ENCODE data around the gene FBXO11.

FBXO11 gene

DNA sequence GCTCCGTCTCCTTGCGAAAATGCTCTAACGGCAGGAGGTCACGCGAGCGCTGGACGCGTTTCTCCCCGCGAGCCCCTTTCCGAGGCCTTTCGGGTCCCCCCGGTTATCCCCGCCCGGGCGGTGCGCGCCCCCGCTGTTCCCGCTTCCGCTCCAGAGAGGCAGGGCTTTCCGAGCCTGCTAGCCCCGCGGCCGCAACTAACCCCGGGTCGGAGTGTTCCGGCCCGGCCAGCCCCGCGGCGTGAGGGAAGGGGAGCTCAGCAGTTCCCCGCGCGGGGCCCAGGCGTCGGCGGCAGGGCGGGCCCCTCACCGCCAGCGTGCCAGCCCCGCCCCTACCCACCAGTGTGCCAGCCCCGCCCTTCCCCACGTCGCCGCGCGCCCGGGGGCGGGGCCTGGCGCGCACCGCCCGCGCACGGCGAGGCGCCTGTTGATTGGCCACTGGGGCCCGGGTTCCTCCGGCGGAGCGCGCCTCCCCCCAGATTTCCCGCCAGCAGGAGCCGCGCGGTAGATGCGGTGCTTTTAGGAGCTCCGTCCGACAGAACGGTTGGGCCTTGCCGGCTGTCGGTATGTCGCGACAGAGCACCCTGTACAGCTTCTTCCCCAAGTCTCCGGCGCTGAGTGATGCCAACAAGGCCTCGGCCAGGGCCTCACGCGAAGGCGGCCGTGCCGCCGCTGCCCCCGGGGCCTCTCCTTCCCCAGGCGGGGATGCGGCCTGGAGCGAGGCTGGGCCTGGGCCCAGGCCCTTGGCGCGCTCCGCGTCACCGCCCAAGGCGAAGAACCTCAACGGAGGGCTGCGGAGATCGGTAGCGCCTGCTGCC, 123.4 kb downstream of the FBXO11 start, which contains the start of gene MSH6:
Gene MSH6 (plus strand): TSS at position 475 of the 815 bp plus-strand sequence. CDS start 89 bp downstream, at position 564.
- peak; percentile 83 for DNase-seq

GRCh38 chr2:47782381-47782670, 124.0 kb downstream of the FBXO11 start:
- no peak for DNase-seq

- no peak for DNase-seq
These were observed 126.9 kb downstream of the FBXO11 start for GRCh38 chr2:47779426-47779790.

DNA sequence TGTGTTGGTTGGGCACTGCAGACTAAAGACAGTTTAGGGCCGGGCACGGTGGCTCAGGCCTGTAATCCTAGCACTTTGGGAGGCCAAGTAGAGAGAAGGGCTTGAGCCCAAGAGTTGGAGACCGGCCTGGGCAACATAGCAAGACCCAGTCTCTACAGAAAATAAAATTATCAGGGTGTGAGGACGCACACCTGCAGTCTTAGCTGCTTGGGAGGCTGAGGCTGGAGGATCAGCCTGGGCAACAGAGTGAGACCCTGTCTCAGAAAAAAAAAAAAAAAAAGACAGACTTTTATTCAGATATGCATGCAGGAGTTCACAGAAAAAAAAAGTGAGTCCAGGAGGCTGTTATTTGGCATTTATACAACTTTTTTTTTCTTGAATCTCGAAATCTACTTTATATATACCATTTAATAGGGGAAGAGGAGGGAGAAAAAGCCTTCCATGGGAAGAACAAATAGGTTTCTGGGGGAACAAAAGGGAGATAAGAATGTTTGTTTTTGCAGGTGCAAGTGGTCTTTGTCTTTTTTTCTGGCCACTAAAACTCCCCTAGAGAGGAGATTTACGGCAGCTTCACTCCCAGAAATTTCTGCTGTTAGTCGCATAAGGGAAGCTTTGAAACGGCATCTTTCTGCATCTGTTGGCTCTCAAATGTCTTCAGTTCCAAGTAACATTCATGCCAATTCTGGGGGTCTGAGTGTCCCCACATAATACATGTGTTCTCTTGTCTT, 127.4 kb downstream of the FBXO11 start:
- DNase-seq: no peak

GRCh38 chr2:47777277-47777937, 128.9 kb downstream of the FBXO11 start:
- no peak for DNase-seq

DNA sequence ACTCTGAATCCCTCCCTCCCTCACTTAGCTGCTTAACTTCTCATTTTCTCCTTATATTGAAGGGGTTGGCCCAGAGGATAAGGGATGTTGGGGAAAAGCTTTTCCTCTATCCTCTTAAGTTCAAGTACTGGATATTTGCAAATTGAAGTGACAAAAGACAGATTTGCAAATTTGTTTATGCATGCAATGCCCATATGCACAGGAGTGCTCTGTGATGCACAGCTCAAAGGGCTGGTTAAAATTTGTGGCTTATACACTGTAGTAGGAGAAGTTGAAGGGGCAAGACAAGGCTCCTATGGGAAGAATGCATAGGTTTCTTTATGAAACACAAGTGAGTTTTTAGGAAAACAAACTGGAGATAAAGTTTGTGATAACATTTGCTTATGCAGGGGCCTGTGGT, 131.7 kb downstream of the FBXO11 start:
- no peak for DNase-seq

GRCh38 chr2:47772343-47772742, 134.0 kb downstream of the FBXO11 start:
- no peak for DNase-seq

GRCh38 chr2:47771211-47771610, 135.1 kb downstream of the FBXO11 start:
- no peak for DNase-seq

DNA sequence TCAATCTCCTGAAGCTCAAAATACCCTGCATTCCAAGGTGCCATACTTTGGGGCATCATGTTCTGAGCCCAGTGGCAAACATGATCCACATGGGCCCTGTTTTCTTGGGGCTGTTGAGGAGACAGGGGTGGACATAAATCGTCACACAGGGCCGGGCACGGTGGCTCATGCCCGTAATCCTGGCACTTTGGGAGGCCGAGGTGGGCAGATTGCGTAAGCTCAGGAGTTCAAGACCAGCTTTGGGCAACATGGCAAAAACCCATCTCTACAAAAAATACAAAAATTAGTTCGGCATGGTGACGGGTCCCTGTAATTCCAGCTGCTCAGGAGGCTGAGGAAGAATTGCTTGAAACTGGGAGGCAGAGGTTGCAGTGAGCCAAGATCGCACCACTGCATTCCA, 137.0 kb downstream of the FBXO11 start:
- DNase-seq: no peak

- DNase-seq: peak; percentile 69
These were observed 138.3 kb downstream of the FBXO11 start for GRCh38 chr2:47767880-47768609.

GRCh38 chr2:47767497-47767844, 138.8 kb downstream of the FBXO11 start:
- no peak for DNase-seq

DNA sequence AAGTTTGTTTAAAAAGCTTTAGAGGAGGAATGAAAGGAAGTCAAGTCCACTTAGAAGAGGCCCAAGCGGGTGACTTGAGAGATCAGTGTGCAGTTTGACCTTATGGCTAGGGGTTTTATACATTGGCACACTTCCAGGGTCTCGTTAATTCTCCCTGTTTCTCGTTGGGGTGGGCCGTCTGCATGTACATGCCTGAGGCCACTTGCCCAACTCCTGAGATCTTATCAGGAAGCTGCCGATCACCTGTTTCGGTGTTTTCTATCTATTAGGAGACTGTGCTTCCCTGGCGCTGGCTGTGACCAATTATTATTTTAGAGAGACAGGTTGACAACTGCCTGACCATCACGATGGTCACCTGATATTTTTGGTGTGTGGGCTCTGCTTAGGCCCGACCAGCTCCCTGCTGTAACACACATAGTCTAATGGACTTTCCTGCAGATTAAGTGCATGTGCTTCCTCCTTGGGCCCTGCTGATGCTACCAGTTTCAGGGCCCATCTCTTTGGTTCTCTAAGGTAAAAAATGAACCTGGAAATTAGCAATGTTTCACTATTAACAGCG, 154.4 kb downstream of the FBXO11 start:
- no peak for DNase-seq

DNA sequence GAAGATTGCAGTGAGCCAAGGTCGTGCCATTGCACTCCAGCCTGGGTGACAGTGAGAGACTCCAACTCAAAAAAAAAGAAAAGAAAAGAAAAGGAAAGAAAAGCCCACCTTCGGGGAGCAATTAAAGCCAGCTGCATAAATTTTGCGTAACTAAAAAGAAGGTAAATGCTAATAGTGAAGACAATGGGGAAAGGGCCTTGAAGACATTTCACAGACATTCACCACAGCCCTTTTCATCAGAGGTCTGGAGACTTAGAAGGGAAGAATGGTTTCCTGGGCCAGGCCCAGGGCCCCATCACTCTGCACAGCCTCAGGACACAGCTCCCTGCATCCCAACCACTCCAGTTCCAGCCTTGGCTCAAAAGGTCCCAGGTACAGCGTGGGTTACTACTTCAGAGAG, 158.4 kb downstream of the FBXO11 start:
- DNase-seq: no peak

DNA sequence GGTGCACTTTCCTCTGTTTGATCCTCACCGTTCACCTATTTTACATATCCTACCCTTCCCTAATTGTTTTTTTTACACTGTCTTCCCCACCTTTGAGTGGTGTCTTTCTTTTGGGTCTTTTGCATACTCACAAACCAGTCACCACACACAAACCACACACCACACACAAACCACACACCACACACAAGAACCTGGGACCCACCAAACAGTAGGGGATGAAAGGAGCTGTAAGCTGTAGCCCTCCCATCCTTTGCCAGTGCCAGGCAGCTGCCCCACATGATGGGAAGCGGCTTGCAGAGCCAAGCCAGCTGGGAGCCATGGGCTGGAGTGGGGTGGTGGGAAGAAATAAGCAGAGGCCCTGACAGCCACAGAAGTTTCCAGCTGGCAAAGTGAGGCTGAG, 162.2 kb downstream of the FBXO11 start:
- DNase-seq: no peak

DNA sequence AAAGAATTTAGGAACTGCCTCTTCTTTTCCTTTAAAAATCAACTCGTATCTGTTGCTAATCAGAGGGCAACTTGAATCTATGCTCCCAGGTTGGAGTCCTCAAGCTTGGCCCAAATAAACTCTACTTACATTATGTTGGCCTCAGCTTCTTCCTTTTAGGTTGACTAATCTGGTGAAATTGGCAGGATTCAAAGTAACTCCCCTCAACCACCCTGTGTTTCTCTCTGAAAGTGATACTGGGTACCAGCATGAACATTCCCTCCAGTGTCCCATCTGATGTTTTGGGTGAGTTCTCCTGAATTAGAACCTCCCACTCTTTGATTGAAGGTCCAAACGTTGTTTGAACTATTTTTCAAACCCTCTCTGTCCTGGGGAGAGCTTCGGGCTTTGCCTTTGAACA, 164.7 kb downstream of the FBXO11 start:
- no peak for DNase-seq

GRCh38 chr2:47741101-47741500, 165.2 kb downstream of the FBXO11 start:
- no peak for DNase-seq

All from stimulated activated CD4-positive, alpha-beta T cell treated with anti-CD3 and anti-CD28 coated beads, Interleukin-12 subunit alpha, Interleukin-12 subunit beta, amount 100 ng/mL, for 4 hours (primary cell).